GM20431 (cell line): ENCODE data around the gene TGFB1.

ENCODE experiments used
- in situ Hi-C: fragments of 300-500 bp; cut with MseI, MboI; formaldehyde crosslinking; loops from one replicate; pipeline ENCODE4 v1.15.0; 2020; ENCODE audit warnings: low sequenced_read_pairs; ENCODE audit not compliant: unreplicated experiment

Gene TGFB1

GRCh38 chr19:41323430-41324125 is 30.1 kb downstream of the TGFB1 start:
- in situ Hi-C loops, result no loop called here

- in situ Hi-C loops, result no loop called here
These were observed 30.7 kb downstream of the TGFB1 start for GRCh38 chr19:41323023-41323422.

GRCh38 chr19:41322451-41322850 is 31.3 kb downstream of the TGFB1 start:
- in situ Hi-C loops, result no loop called here

GRCh38 chr19:41321600-41322270 is 32.0 kb downstream of the TGFB1 start:
- in situ Hi-C loops, result no loop called here

GRCh38 chr19:41321204-41321599 is 32.5 kb downstream of the TGFB1 start:
- in situ Hi-C loops, result no loop called here

- in situ Hi-C loops, result no loop called here
These were observed 33.2 kb downstream of the TGFB1 start for GRCh38 chr19:41320568-41320967.

GRCh38 chr19:41320185-41320518 is 33.6 kb downstream of the TGFB1 start:
- in situ Hi-C loops, result no loop called here

GRCh38 chr19:41319500-41320184 is 34.1 kb downstream of the TGFB1 start:
- in situ Hi-C loops, result no loop called here

- in situ Hi-C loops, result no loop called here
These were observed 34.8 kb downstream of the TGFB1 start for GRCh38 chr19:41318696-41319499.

GRCh38 chr19:41316306-41316920 is 37.3 kb downstream of the TGFB1 start:
- in situ Hi-C loops, result no loop called here

- in situ Hi-C loops, result no loop called here
These were observed 42.1 kb downstream of the TGFB1 start for GRCh38 chr19:41311613-41312012.

- in situ Hi-C loops, result no loop called here
These were observed 42.6 kb downstream of the TGFB1 start for GRCh38 chr19:41311072-41311471.

- in situ Hi-C loops, result no loop called here
These were observed 43.5 kb downstream of the TGFB1 start, which contains the start of gene CCDC97 for GRCh38 chr19:41310033-41310831. TSS of gene CCDC97 (plus strand) at chr19:41310172. CDS start at chr19:41310311, 139 bp downstream.

- in situ Hi-C loops, result loop anchor here (10.0 kb wide), 1 partner anchor 105 kb away; no protein-coding TSS in a partner anchor
These were observed 44.3 kb downstream of the TGFB1 start for GRCh38 chr19:41309180-41310032.

GRCh38 chr19:41308450-41309179 is 45.1 kb downstream of the TGFB1 start:
- in situ Hi-C loops, result loop anchor here (10.0 kb wide), 1 partner anchor 104 kb away; no protein-coding TSS in a partner anchor

GRCh38 chr19:41307954-41308449 is 45.7 kb downstream of the TGFB1 start:
- in situ Hi-C loops, result loop anchor here (10.0 kb wide), 1 partner anchor 103 kb away; no protein-coding TSS in a partner anchor
